Adrenal gland (tissue), 5 donors: Measurements from ENCODE around the gene IFT27.

ENCODE experiments used
- CTCF ChIP-seq, 6 experiments: fragments of 450-650 bp in 4 of 6; fragments of 200-600 bp in 2 of 6; sonication (generic) in 1 of 6; IDR thresholded peaks; 1 replicate in 5 of 6; 2 replicates in 1 of 6; pipeline versions ENCODE4 v1.5.1 to v1.8.0; 2016 to 2021; ENCODE audit warnings: antibody characterized with exemption in 6 of 6, mild to moderate bottlenecking in 2 of 6, moderate library complexity in 1 of 6
- POLR2A ChIP-seq, 2 donors: fragments of 450-650 bp; IDR thresholded peaks; one replicate each; pipeline ENCODE4 v1.6.1; 2017; ENCODE audit warnings: antibody characterized with exemption in 2 of 2, mild to moderate bottlenecking in 2 of 2, moderate library complexity in 1 of 2
- donor health status: DM: no; HTN: no; CAD: no.

- TF ChIP-seq CTCF (IDR thresholded peaks at IDR 0.05): no peak
- no peak for TF ChIP-seq POLR2A (IDR thresholded peaks at IDR 0.05)
Observed at GRCh38 chr22:36727927-36728488, 47.9 kb downstream of the IFT27 start.
